K562 (cell line): ENCODE data around the gene ASPHD2. TPM values are rescaled to one million over a fixed set of nuclear protein-coding genes. Genes with fewer than 3 reads are reported as not detected.

ENCODE experiments used
- CREB5 ChIP-seq: fragments of 250-450 bp; sonication (Bioruptor Pico); IDR thresholded peaks from 2 replicates; pipeline ENCODE4 v1.5.0; 2020; ENCODE audit warnings: mild to moderate bottlenecking
- ESRRB ChIP-seq: fragments of 250-450 bp; sonication (Bioruptor Pico); IDR thresholded peaks from 2 replicates; pipeline ENCODE4 v1.5.0; 2020; ENCODE audit warnings: mild to moderate bottlenecking, moderate library complexity, borderline replicate concordance
- GTF2E2 ChIP-seq: fragments of 200-800 bp; sonication (Bioruptor generic); IDR thresholded peaks from 2 replicates; pipeline ENCODE4 v1.6.1; 2016; ENCODE audit warnings: missing genetic modification characterization, missing compliant biosample characterization
- HCFC1 ChIP-seq: IDR thresholded peaks from 2 replicates; pipeline ENCODE4 v1.6.1; 2012; ENCODE audit warnings: low read depth, low read length, improper control_type of control experiment
- HDAC1 ChIP-seq, 2 experiments: fragments of 450-650 bp; IDR thresholded peaks; 2 replicates each; pipeline ENCODE4 v1.6.1; 2016 to 2017; ENCODE audit warnings: inconsistent platforms in 1 of 2, mild to moderate bottlenecking in 1 of 2, moderate library complexity in 1 of 2
- HNRNPLL ChIP-seq: fragments of 200-400 bp; formaldehyde crosslinking; IDR thresholded peaks from 2 replicates; pipeline ENCODE4 v1.6.1; 2017; ENCODE audit warnings: low read length, low read depth, mild to moderate bottlenecking; ENCODE audit not compliant: poor library complexity, severe bottlenecking
- MTA1 ChIP-seq: fragments of 450-650 bp; IDR thresholded peaks from 2 replicates; pipeline ENCODE4 v1.6.1; 2017; ENCODE audit warnings: borderline replicate concordance
- MXI1 ChIP-seq: IDR thresholded peaks from 2 replicates; pipeline ENCODE4 v1.6.1; 2011; ENCODE audit warnings: low read depth, mild to moderate bottlenecking, improper control_type of control experiment, low read length
- NFE2 ChIP-seq: IDR thresholded peaks from 2 replicates; pipeline ENCODE4 v1.6.1; 2014; ENCODE audit warnings: antibody characterized with exemption, low read depth
- NFIC ChIP-seq: fragments of 450-650 bp; IDR thresholded peaks from 2 replicates; pipeline ENCODE4 v1.6.1; 2017; ENCODE audit warnings: mild to moderate bottlenecking, inconsistent platforms
- NR1H2 ChIP-seq: sonication (generic); formaldehyde crosslinking; IDR thresholded peaks from 2 replicates; pipeline ENCODE4 v1.4.0; 2020; ENCODE audit warnings: mild to moderate bottlenecking, missing genetic modification reagents
- PHF20 ChIP-seq: fragments of 450-650 bp; IDR thresholded peaks from 2 replicates; pipeline ENCODE4 v1.6.1; 2018; ENCODE audit not compliant: partially characterized antibody
- PKNOX1 ChIP-seq: fragments of 450-650 bp; IDR thresholded peaks from 2 replicates; pipeline ENCODE4 v1.6.1; 2016
- RB1 ChIP-seq: fragments of 450-650 bp; IDR thresholded peaks from 2 replicates; pipeline ENCODE4 v1.6.1; 2017; ENCODE audit warnings: low read depth, mild to moderate bottlenecking
- RCOR1 ChIP-seq, 2 experiments: IDR thresholded peaks; 2 replicates each; pipeline ENCODE4 v1.6.1; 2012; ENCODE audit warnings: low read depth in 2 of 2, low read length in 2 of 2, borderline replicate concordance in 1 of 2, improper control_type of control experiment in 1 of 2
- SAFB2 ChIP-seq: fragments of 200-400 bp; formaldehyde crosslinking; IDR thresholded peaks from 2 replicates; pipeline ENCODE4 v1.6.1; 2018; ENCODE audit warnings: borderline replicate concordance, low read length, low read depth, moderate library complexity; ENCODE audit not compliant: severe bottlenecking
- SREBF1 ChIP-seq: fragments of 150-350 bp; IDR thresholded peaks from 2 replicates; pipeline ENCODE4 v1.6.1; 2014; ENCODE audit warnings: antibody characterized with exemption, low read depth, low read length, borderline replicate concordance
- USF1 ChIP-seq: sonication (generic); formaldehyde crosslinking; IDR thresholded peaks from 2 replicates; pipeline ENCODE4 v1.9.0; 2022; ENCODE audit warnings: mild to moderate bottlenecking, missing genetic modification reagents
- XRCC4 ChIP-seq: IDR thresholded peaks from one replicate; pipeline ENCODE4 v1.6.1; 2011; ENCODE audit not compliant: insufficient read depth, insufficient read length; ENCODE audit errors: extremely low read depth
- ZBTB2 ChIP-seq: fragments of 450-650 bp; IDR thresholded peaks from 2 replicates; pipeline ENCODE4 v1.6.1; 2016; ENCODE audit warnings: antibody characterized with exemption
- ZNF511 ChIP-seq: sonication (generic); formaldehyde crosslinking; IDR thresholded peaks from 2 replicates; pipeline ENCODE4 v1.8.0; 2022; ENCODE audit warnings: mild to moderate bottlenecking, missing genetic modification reagents
- ZNF707 ChIP-seq: fragments of 250-450 bp; sonication (Bioruptor Pico); conservative IDR thresholded peaks from 2 replicates; pipeline ENCODE4 v1.8.0; 2022; ENCODE audit warnings: inconsistent platforms, mild to moderate bottlenecking, moderate library complexity
- ZNF785 ChIP-seq: fragments of 250-450 bp; sonication (Bioruptor Pico); IDR thresholded peaks from 2 replicates; pipeline ENCODE4 v1.4.0; 2020; ENCODE audit warnings: mild to moderate bottlenecking
- polyA plus RNA-seq, 8 experiments: library from polyadenylated mRNA; depleted of rRNA in 4 of 8; stranded (reverse) in 5 of 8; unstranded in 3 of 8; fragments of >200 nt; fragmentation: Nextera tagmentation in 2 of 8; fragmentation: Illumina TruSeq in 1 of 8; extraction: Ambion mirVana in 2 of 8; extraction: Trizol in 1 of 8; gene quantifications; 2 replicates each; pipeline versions ENCODE4 v1.2.1 to v1.2.3, GENCODE V29; 2011 to 2014; ENCODE audit warnings: inconsistent platforms in 1 of 8, missing spikeins in 1 of 8
- total RNA-seq, 7 experiments: library from RNA; depleted of rRNA in 6 of 7; stranded (reverse); fragments of >200 nt in 6 of 7; fragmentation: Illumina TruSeq in 2 of 7; extraction: Trizol in 2 of 7; gene quantifications; 2 replicates each; pipeline versions ENCODE4 v1.2.1 to v1.2.3, GENCODE V29; 2011 to 2021; ENCODE audit warnings: low replicate concordance in 1 of 7

Gene ASPHD2
- total and polyA plus RNA-seq, 9 of the 15 experiments (the other 6 are each of a cell fraction or from before 2014, with no cell fraction given) = 0.18 to 0.64 (median 0.36) TPM

- TF ChIP-seq HNRNPLL (peak; percentile 47), NFIC (peak; percentile 54; the same call in 1 of the 2 replicates), HCFC1 (peak; percentile 87), ZBTB2 (no peak), HDAC1 (IDR thresholded peaks at IDR 0.05) (peak; percentile 60 to 89; a peak in 3 of 4 replicates), RB1 (peak; percentile 90), XRCC4 (no peak), ZNF785 (CRISPR knock-in tag) (no peak), ZNF511 (CRISPR knock-in tag) (0 out of 2 replicates have a peak, but pooled peaks have one; percentile 28), USF1 (peak; percentile 88), ZNF707 (CRISPR knock-in tag) (no peak), MTA1 (peak; percentile 98), PKNOX1 (no peak), NFE2 (0 out of 2 replicates have a peak, but pooled peaks have one; percentile 11), MXI1 (0 out of 2 replicates have a peak, but pooled peaks have one; percentile 72), SAFB2 (no peak), CREB5 (no peak), SREBF1 (no peak), GTF2E2 (tag) (no peak; the same call in 1 of the 2 replicates), RCOR1 (IDR thresholded peaks at IDR 0.05; ENCODE audit: borderline replicate concordance in 1 of 2, low read depth in 2 of 2, low read length in 2 of 2) (peak; percentile 34 to 90), PHF20 (peak; percentile 63), NR1H2 (CRISPR knock-in tag) (no peak), ESRRB (no peak)
These were observed 54.6 kb downstream of the ASPHD2 start, which contains the start of the genes HPS4 and SRRD (continued) for GRCh38 chr22:26483439-26484359.
